Spleen (tissue), 7 donors: ENCODE results near the gene MVK.

Experiments used
- POLR2A ChIP-seq, 3 donors: fragments of 450-650 bp; IDR thresholded peaks; one replicate each; pipeline ENCODE4 v1.5.1; 2017; ENCODE audit warnings: antibody characterized with exemption in 3 of 3, mild to moderate bottlenecking in 1 of 3
- TF ChIP-seq, protein P1 (sequence below), 11 experiments: fragments of 200-600 bp in 7 of 11; fragments of 450-650 bp in 4 of 11; sonication (generic) in 4 of 11; IDR thresholded peaks in 8 of 11; conservative IDR thresholded peaks in 3 of 11; 1 replicate in 7 of 11; 2 replicates in 4 of 11; pipeline versions ENCODE4 v1.4.0 to v1.8.0; 2016 to 2021; ENCODE audit warnings: antibody characterized with exemption in 11 of 11, inconsistent platforms in 4 of 11, mild to moderate bottlenecking in 1 of 11
- donor health status: DM: no; HTN: no; CAD: no; lungs with moderate emphysema.
- donor health status: DM: no; HTN: no; CAD: no.
- donor health status: DM: no; HTN: no; CAD: no.

DNA sequence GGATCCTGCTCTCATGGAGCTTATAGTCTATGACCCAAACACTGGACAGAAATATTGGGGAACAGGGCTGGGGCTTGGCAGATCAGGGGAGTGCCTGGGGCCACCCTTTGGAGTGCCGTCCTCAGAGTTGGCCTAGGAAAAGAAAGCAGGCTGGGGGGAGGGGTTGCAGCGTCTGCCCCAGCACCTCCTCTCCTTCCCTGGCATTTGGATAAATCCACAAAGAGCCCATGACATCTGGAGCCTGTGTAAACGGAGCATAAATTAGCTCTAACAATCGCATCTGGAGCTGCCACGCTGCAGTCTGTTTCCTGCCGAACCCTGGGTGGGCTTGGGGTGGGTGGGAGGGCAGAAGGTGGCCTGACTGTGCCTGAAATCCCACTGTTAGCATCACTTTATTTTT is 63.8 kb downstream of the MVK start:
- TF ChIP-seq, protein P1, sequence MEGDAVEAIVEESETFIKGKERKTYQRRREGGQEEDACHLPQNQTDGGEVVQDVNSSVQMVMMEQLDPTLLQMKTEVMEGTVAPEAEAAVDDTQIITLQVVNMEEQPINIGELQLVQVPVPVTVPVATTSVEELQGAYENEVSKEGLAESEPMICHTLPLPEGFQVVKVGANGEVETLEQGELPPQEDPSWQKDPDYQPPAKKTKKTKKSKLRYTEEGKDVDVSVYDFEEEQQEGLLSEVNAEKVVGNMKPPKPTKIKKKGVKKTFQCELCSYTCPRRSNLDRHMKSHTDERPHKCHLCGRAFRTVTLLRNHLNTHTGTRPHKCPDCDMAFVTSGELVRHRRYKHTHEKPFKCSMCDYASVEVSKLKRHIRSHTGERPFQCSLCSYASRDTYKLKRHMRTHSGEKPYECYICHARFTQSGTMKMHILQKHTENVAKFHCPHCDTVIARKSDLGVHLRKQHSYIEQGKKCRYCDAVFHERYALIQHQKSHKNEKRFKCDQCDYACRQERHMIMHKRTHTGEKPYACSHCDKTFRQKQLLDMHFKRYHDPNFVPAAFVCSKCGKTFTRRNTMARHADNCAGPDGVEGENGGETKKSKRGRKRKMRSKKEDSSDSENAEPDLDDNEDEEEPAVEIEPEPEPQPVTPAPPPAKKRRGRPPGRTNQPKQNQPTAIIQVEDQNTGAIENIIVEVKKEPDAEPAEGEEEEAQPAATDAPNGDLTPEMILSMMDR (IDR thresholded peaks at IDR 0.05 in 8 of 11, conservative IDR thresholded peaks at IDR 0.05 in 3 of 11): no peak
- TF ChIP-seq POLR2A (IDR thresholded peaks at IDR 0.05): no peak
